ENCODE measurements around the gene LETM1. TPM values are rescaled to one million over a fixed set of nuclear protein-coding genes. Genes with fewer than 3 reads are reported as not detected.

Gene LETM1
- total RNA-seq, 1 experiment from 2014 or later, result 67.3 TPM

- ATAC-seq (no peak), DNase-seq (ENCODE audit: low read depth, low spot score) (no peak)
- Histone ChIP-seq H4K20me1 (ENCODE audit: insufficient read depth) (no peaks in the 10 kb centered on the region), H3K4me2 (ENCODE audit: low read length) (no peak overlapping the region), H3K27ac (ENCODE audit: low read depth, low read length) (no peak overlapping the region), H3K79me2 (ENCODE audit: insufficient read depth, low read length) (no peaks in the 10 kb centered on the region), H3K36me3 (ENCODE audit: control insufficient read depth in 1 of 2, insufficient read depth in 2 of 2, low read length in 2 of 2) (no peaks in the 10 kb centered on the region), H3K27me3 (ENCODE audit: insufficient read depth, low read length) (no peaks in the 10 kb centered on the region), H3K4me3 (replicated peaks in 1 of 2; ENCODE audit: low read depth in 1 of 2, low read length in 2 of 2) (no peak overlapping the region), H3K9me3 (ENCODE audit: control insufficient read depth in 1 of 2, insufficient read depth in 1 of 2, low read depth in 1 of 2, low read length in 2 of 2) (no peaks in the 10 kb centered on the region), H3K9ac (ENCODE audit: low read length) (no peak overlapping the region), H3K9me2 (ENCODE audit: insufficient read depth) (no peaks in the 10 kb centered on the region), H3K4me1 (ENCODE audit: control insufficient read depth in 1 of 2, insufficient read depth in 2 of 2, low read length in 2 of 2) (peaks cover 0 to 4% of the 10 kb centered on the region in 2 experiments; a peak in 2 of 4 replicates), H2AFZ (ENCODE audit: low read depth, low read length, poor library complexity, severe bottlenecking) (no peak overlapping the region)
- intact Hi-C loops (cut with micrococcal nuclease), result no loop called here
- RAD21 ChIA-PET (ENCODE audit: low non-redundant PET in 1 of 2, low total read pairs in 2 of 2, uncharacterized antibody in 2 of 2, unreplicated experiment in 2 of 2), result no interaction called here
- CTCF ChIA-PET, result no interaction called here
- no TSS peak for BruUV-seq (replicated peaks)
- TF ChIP-seq CEBPB (IDR thresholded peaks at IDR 0.05; ENCODE audit: low read depth) (no peak), RAD21 (IDR thresholded peaks at IDR 0.05; ENCODE audit: low read depth) (no peak), CBX3 (IDR thresholded peaks at IDR 0.05; ENCODE audit: low read depth) (no peak), ZFX (IDR thresholded peaks at IDR 0.05) (no peak), EGR1 (IDR thresholded peaks at IDR 0.05; ENCODE audit: low read depth) (no peak)
- POLR2A ChIA-PET, result no interaction called here
Measured at GRCh38 chr4:1784395-1784788, 71.6 kb downstream of the LETM1 start.

GRCh38 chr4:1783970-1784369, 72.0 kb downstream of the LETM1 start:
- ChIA-PET RAD21 (ENCODE audit: low non-redundant PET in 1 of 2, low total read pairs in 2 of 2, uncharacterized antibody in 2 of 2, unreplicated experiment in 2 of 2) (no interaction called here), POLR2A (no interaction called here), CTCF (no interaction called here)
- Histone ChIP-seq H2AFZ (ENCODE audit: low read depth, low read length, poor library complexity, severe bottlenecking) (no peak overlapping the region), H3K27me3 (ENCODE audit: insufficient read depth, low read length) (no peaks in the 10 kb centered on the region), H3K4me2 (ENCODE audit: low read length) (no peak overlapping the region), H3K9me2 (ENCODE audit: insufficient read depth) (no peaks in the 10 kb centered on the region), H3K4me3 (replicated peaks in 1 of 2; ENCODE audit: low read depth in 1 of 2, low read length in 2 of 2) (no peak overlapping the region), H3K79me2 (ENCODE audit: insufficient read depth, low read length) (no peaks in the 10 kb centered on the region), H3K27ac (ENCODE audit: low read depth, low read length) (no peak overlapping the region), H3K4me1 (ENCODE audit: control insufficient read depth in 1 of 2, insufficient read depth in 2 of 2, low read length in 2 of 2) (peaks cover 0 to 5% of the 10 kb centered on the region in 2 experiments; a peak in 2 of 4 replicates), H3K36me3 (ENCODE audit: control insufficient read depth in 1 of 2, insufficient read depth in 2 of 2, low read length in 2 of 2) (no peaks in the 10 kb centered on the region), H4K20me1 (ENCODE audit: insufficient read depth) (no peaks in the 10 kb centered on the region), H3K9me3 (ENCODE audit: control insufficient read depth in 1 of 2, insufficient read depth in 1 of 2, low read depth in 1 of 2, low read length in 2 of 2) (no peaks in the 10 kb centered on the region), H3K9ac (ENCODE audit: low read length) (no peak overlapping the region)
- intact Hi-C loops (cut with micrococcal nuclease), result no loop called here
- DNase-seq (ENCODE audit: low read depth, low spot score) (no peak), ATAC-seq (no peak)
- BruUV-seq (replicated peaks), result no TSS peak
- TF ChIP-seq FOSL1 (IDR thresholded peaks at IDR 0.05; ENCODE audit: low read depth) (no peak), CBX3 (IDR thresholded peaks at IDR 0.05; ENCODE audit: low read depth) (no peak), CEBPB (IDR thresholded peaks at IDR 0.05; ENCODE audit: low read depth) (no peak), YY1 (IDR thresholded peaks at IDR 0.05; ENCODE audit: extremely low read depth, insufficient replicate concordance, low read depth, low read length) (no peak), SRF (IDR thresholded peaks at IDR 0.05; ENCODE audit: low read depth) (no peak), ATF3 (IDR thresholded peaks at IDR 0.05) (no peak), ZBTB33 (IDR thresholded peaks at IDR 0.05; ENCODE audit: extremely low read depth, insufficient replicate concordance, low read length) (no peak), TCF7L2 (IDR thresholded peaks at IDR 0.05; ENCODE audit: borderline replicate concordance, extremely low read depth, insufficient read depth, insufficient read length) (no peak), ZNF274 (IDR thresholded peaks at IDR 0.05; ENCODE audit: low read depth, low read length) (no peak), MAX (IDR thresholded peaks at IDR 0.05) (no peak), JUND (IDR thresholded peaks at IDR 0.05) (no peak), SIN3A (IDR thresholded peaks at IDR 0.05; ENCODE audit: low read depth) (no peak), CTCF (IDR thresholded peaks at IDR 0.05 in 2 of 3, conservative IDR thresholded peaks at IDR 0.05 in 1 of 3; ENCODE audit: borderline replicate concordance in 1 of 3, insufficient read depth in 1 of 3, low read depth in 2 of 3, low read length in 2 of 3) (no peak), POLR2AphosphoS5 (IDR thresholded peaks at IDR 0.05; ENCODE audit: low read depth, low read length) (no peak), ELF1 (IDR thresholded peaks at IDR 0.05; ENCODE audit: borderline replicate concordance, low read depth) (no peak), EZH2 (IDR thresholded peaks at IDR 0.05) (no peak)
